Transverse colon (tissue), 3 donors: ENCODE measurements around the gene MRPS10.

Experiments used
- CTCF ChIP-seq, 5 experiments: fragments of 200-600 bp in 3 of 5; fragments of 450-650 bp in 2 of 5; sonication (generic) in 3 of 5; IDR thresholded peaks; 1 replicate in 2 of 5; 2 replicates in 3 of 5; pipeline ENCODE4 v1.5.1; 2016 to 2017; ENCODE audit warnings: antibody characterized with exemption in 5 of 5, inconsistent platforms in 3 of 5, mild to moderate bottlenecking in 2 of 5, moderate library complexity in 1 of 5
- POLR2A ChIP-seq: fragments of 450-650 bp; IDR thresholded peaks from one replicate; pipeline ENCODE4 v1.6.1; 2016; ENCODE audit warnings: antibody characterized with exemption, mild to moderate bottlenecking, moderate library complexity

GRCh38 chr6:42226161-42226611, 8.5 kb upstream of the MRPS10 start:
- no peak for TF ChIP-seq POLR2A
- no peak for TF ChIP-seq CTCF (IDR thresholded peaks at IDR 0.05)
